ENCODE measurements around the gene CPTP. TPM values are rescaled to one million over a fixed set of nuclear protein-coding genes. Genes with fewer than 3 reads are reported as not detected.
A peak's percentile ranks its signal among the peaks of the same experiment; 100 is the strongest.

CPTP gene
- total RNA-seq, 4 donors from 2014 or later = 12.0 to 24.9 (median 18.8) TPM

DNA sequence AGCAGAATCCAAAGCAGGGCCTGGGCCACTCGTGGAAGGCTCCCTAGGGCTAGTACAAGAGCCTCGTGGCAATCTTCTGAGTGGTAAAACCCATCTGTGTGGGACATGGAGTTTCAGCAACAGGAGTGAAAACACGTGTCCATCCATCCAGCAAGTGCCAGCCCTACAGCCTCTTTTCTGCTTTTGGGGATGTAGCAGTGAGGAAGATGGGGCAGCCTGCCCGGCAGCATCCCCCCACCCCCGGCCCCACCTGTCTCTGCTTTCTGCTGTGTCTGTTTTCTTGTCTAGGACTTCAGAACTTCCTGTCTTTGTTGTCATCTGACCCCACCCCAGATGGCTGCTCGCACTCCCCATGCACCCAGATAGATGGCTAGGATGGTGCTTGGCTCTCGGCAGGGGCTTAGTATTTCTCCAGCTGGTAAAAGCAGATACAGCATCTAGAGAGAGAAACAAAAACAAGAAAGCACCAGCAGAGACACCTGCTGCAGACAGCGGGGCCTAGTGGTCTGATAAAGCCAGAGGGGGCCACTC is 1.5 kb downstream of the CPTP start:
- Histone ChIP-seq H3K4me1 (peaks cover 0 to 66% (median 41%) of the 10 kb centered on the region in 4 donors), H3K27ac (peak overlapping the region in 2 of 4 donors; percentile 87 to 92), H3K27me3 (no peaks in the 10 kb centered on the region), H3K9me3 (no peaks in the 10 kb centered on the region), H3K4me3 (peak overlapping the region in 1 of 4 donors; percentile 97), H3K36me3 (peaks cover 0 to 33% (median 7%) of the 10 kb centered on the region in 3 donors)
- DNase-seq (ENCODE audit: low spot score in 2 of 2) = no peak
- TF ChIP-seq POLR2A (IDR thresholded peaks at IDR 0.05) = no peak
- TF ChIP-seq EP300 (IDR thresholded peaks at IDR 0.05) = no peak
- TF ChIP-seq, protein P1, sequence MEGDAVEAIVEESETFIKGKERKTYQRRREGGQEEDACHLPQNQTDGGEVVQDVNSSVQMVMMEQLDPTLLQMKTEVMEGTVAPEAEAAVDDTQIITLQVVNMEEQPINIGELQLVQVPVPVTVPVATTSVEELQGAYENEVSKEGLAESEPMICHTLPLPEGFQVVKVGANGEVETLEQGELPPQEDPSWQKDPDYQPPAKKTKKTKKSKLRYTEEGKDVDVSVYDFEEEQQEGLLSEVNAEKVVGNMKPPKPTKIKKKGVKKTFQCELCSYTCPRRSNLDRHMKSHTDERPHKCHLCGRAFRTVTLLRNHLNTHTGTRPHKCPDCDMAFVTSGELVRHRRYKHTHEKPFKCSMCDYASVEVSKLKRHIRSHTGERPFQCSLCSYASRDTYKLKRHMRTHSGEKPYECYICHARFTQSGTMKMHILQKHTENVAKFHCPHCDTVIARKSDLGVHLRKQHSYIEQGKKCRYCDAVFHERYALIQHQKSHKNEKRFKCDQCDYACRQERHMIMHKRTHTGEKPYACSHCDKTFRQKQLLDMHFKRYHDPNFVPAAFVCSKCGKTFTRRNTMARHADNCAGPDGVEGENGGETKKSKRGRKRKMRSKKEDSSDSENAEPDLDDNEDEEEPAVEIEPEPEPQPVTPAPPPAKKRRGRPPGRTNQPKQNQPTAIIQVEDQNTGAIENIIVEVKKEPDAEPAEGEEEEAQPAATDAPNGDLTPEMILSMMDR (IDR thresholded peaks at IDR 0.05) = no peak
- 57 to 76% methylated on average over 5 to 8 of the region's 8 CpGs for WGBS, 2 donors

DNA sequence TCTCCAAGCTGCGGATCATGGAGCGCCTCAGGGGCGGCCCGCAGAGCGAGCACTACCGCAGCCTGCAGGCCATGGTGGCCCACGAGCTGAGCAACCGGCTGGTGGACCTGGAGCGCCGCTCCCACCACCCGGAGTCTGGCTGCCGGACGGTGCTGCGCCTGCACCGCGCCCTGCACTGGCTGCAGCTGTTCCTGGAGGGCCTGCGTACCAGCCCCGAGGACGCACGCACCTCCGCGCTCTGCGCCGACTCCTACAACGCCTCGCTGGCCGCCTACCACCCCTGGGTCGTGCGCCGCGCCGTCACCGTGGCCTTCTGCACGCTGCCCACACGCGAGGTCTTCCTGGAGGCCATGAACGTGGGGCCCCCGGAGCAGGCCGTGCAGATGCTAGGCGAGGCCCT is 2.7 kb downstream of the CPTP start:
- Histone ChIP-seq H3K4me3 (no peak overlapping the region), H3K9me3 (no peaks in the 10 kb centered on the region), H3K36me3 (peaks cover 0 to 33% (median 7%) of the 10 kb centered on the region in 3 donors), H3K27ac (no peak overlapping the region), H3K27me3 (no peaks in the 10 kb centered on the region), H3K4me1 (peaks cover 0 to 66% (median 39%) of the 10 kb centered on the region in 4 donors)
- no peak for DNase-seq (ENCODE audit: low spot score in 2 of 2)
- TF ChIP-seq EP300 (IDR thresholded peaks at IDR 0.05) = no peak
- TF ChIP-seq, protein P1 (IDR thresholded peaks at IDR 0.05) = no peak
- 90 to 93% methylated on average over 39 to 40 of the region's 40 CpGs for WGBS, 2 donors

DNA sequence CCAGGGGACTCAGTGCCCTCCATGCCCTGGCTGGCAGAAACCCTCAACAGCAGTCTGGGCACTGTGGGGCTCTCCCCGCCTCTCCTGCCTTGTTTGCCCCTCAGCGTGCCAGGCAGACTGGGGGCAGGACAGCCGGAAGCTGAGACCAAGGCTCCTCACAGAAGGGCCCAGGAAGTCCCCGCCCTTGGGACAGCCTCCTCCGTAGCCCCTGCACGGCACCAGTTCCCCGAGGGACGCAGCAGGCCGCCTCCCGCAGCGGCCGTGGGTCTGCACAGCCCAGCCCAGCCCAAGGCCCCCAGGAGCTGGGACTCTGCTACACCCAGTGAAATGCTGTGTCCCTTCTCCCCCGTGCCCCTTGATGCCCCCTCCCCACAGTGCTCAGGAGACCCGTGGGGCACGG is 3.7 kb downstream of the CPTP start:
- 73 to 75% methylated on average over 10 to 12 of the region's 15 CpGs for WGBS, 2 donors
- no peak overlapping the region for H3K4me3 ChIP-seq
- no peaks in the 10 kb centered on the region for H3K27me3 ChIP-seq
- peaks cover 0 to 66% (median 35%) of the 10 kb centered on the region in 4 donors for H3K4me1 ChIP-seq
- TF ChIP-seq, protein P1 (IDR thresholded peaks at IDR 0.05) = no peak
- TF ChIP-seq EP300 (IDR thresholded peaks at IDR 0.05) (no peak), POLR2A (IDR thresholded peaks at IDR 0.05) (no peak)
- H3K27ac ChIP-seq = no peak overlapping the region
- no peaks in the 10 kb centered on the region for H3K9me3 ChIP-seq
- DNase-seq (ENCODE audit: low spot score in 2 of 2) = no peak
- peaks cover 0 to 35% (median 7%) of the 10 kb centered on the region in 3 donors for H3K36me3 ChIP-seq

DNA sequence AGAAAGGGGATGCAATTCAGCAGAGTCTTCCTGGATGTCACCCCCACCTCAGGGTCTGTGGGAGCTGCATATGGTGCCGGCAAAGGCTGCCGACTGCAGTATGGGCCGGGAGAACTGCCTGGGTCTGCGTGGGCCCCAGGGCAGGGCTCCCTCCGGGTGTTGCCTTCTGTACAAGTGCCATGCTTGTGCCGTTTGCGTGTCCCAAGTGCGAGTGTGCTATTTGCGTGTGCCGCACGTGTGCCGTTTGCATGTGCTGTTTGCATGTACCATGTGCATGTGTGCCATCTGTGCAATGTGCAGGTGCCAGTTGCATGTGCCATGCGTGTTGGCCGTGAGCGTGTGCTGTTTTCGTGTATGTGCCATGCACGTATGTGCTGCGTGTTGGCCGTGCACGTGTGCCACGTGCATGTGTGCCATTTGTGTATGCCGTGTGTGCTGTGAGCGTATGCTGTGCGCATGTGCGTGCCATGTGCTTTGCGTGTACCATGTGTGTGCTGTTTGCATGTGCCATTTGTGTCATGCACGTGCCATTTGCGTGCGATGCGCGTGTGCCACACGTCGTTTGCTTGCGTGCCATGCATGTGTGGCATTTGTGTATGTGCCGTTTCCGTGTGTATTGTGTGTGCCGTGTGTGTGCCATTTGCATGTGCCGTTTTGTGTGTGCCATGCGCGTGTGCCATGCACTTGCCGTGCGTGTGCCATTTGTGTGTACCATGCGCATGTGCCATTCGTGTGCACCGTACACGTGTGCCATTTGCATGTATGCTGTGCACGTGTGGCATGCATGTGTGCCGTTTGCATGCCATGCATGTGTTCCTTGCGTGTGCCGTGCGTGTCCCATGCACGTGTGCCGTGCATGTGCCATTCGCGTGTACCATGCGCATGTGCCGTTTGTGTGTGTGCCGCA is 5.0 kb downstream of the CPTP start:
- H3K9me3 ChIP-seq = no peaks in the 10 kb centered on the region
- no peak overlapping the region for H3K27ac ChIP-seq
- 91 to 92% methylated on average over 52 to 58 of the region's 58 CpGs for WGBS, 2 donors
- H3K36me3 ChIP-seq = peaks cover 0 to 44% (median 7%) of the 10 kb centered on the region in 3 donors
- no peak for DNase-seq (ENCODE audit: low spot score in 2 of 2)
- peaks cover 0 to 68% (median 33%) of the 10 kb centered on the region in 4 donors for H3K4me1 ChIP-seq
- no peak overlapping the region for H3K4me3 ChIP-seq
- H3K27me3 ChIP-seq = no peaks in the 10 kb centered on the region
- TF ChIP-seq POLR2A (IDR thresholded peaks at IDR 0.05) (no peak), EP300 (IDR thresholded peaks at IDR 0.05) (no peak)
- TF ChIP-seq, protein P1 (IDR thresholded peaks at IDR 0.05) = no peak

All from tibial nerve (tissue), 4 donors.